Measurements from ENCODE around the gene DCTD.

The DCTD gene

DNA sequence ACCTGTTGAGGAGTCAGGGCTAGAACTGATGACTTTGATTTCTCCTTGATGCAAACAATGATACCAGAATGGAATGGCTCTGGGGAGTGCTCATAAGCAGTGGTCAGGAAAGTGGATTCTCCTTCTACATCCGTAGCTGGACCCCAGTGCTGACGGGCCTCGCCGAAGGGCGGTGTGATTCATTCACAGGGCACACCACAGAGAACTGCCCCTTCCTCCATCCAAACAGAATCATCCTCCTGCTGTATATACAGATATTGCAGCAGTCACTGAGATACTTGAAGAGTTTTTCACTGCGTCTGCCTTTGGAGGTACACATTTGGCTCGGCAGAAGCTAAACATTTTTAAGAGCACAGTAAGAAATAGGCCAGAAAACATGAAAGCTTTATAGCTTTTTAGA is 7.3 kb upstream of the DCTD start:
- Histone ChIP-seq H3K9me2 (replicated peaks; ENCODE audit: insufficient read depth, low read length) (no peaks in the 10 kb centered on the region), H3K79me2 (ENCODE audit: low read length) (no peaks in the 10 kb centered on the region), H3K4me1 (ENCODE audit: low read length) (peaks cover 6% of the 10 kb centered on the region), H2AFZ (ENCODE audit: low read length) (no peak overlapping the region), H4K20me1 (ENCODE audit: insufficient read depth, low read length) (no peaks in the 10 kb centered on the region), H3K4me2 (ENCODE audit: low read depth, low read length) (no peak overlapping the region), H3K9me3 (replicated peaks; ENCODE audit: insufficient read depth, low read length) (no peaks in the 10 kb centered on the region), H3K27me3 (replicated peaks; ENCODE audit: insufficient read depth, low read length) (no peaks in the 10 kb centered on the region), H3K27ac (ENCODE audit: low read length) (no peak overlapping the region), H3K36me3 (replicated peaks; ENCODE audit: insufficient read depth, low read length) (no peaks in the 10 kb centered on the region), H3K9ac (ENCODE audit: low read length) (no peak overlapping the region), H3K4me3 (ENCODE audit: low read length) (no peak overlapping the region), H3F3A (ENCODE audit: insufficient read depth, low read length) (no peaks in the 10 kb centered on the region)
- no peak for TF ChIP-seq EZH2 (optimal IDR thresholded peaks at IDR 0.05; ENCODE audit: low read depth, low read length)
- TF ChIP-seq, protein P1, sequence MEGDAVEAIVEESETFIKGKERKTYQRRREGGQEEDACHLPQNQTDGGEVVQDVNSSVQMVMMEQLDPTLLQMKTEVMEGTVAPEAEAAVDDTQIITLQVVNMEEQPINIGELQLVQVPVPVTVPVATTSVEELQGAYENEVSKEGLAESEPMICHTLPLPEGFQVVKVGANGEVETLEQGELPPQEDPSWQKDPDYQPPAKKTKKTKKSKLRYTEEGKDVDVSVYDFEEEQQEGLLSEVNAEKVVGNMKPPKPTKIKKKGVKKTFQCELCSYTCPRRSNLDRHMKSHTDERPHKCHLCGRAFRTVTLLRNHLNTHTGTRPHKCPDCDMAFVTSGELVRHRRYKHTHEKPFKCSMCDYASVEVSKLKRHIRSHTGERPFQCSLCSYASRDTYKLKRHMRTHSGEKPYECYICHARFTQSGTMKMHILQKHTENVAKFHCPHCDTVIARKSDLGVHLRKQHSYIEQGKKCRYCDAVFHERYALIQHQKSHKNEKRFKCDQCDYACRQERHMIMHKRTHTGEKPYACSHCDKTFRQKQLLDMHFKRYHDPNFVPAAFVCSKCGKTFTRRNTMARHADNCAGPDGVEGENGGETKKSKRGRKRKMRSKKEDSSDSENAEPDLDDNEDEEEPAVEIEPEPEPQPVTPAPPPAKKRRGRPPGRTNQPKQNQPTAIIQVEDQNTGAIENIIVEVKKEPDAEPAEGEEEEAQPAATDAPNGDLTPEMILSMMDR (IDR thresholded peaks at IDR 0.05; ENCODE audit: low read length) = no peak
- TF ChIP-seq EZH2phosphoT487 (IDR thresholded peaks at IDR 0.05; ENCODE audit: low read length) = no peak
- no peak for DNase-seq

- no peak overlapping the region for H3K4me3 ChIP-seq (ENCODE audit: low read length)
- H3K9me2 ChIP-seq (replicated peaks; ENCODE audit: insufficient read depth, low read length) = no peaks in the 10 kb centered on the region
- no peaks in the 10 kb centered on the region for H3K9me3 ChIP-seq (replicated peaks; ENCODE audit: insufficient read depth, low read length)
- TF ChIP-seq EZH2phosphoT487 (IDR thresholded peaks at IDR 0.05; ENCODE audit: low read length) (no peak), EZH2 (optimal IDR thresholded peaks at IDR 0.05; ENCODE audit: low read depth, low read length) (no peak)
- TF ChIP-seq, protein P1 (IDR thresholded peaks at IDR 0.05; ENCODE audit: low read length) = no peak
- H3K4me1 ChIP-seq (ENCODE audit: low read length) = peaks cover 13% of the 10 kb centered on the region
- H3K79me2 ChIP-seq (ENCODE audit: low read length) = no peaks in the 10 kb centered on the region
- H2AFZ ChIP-seq (ENCODE audit: low read length) = no peak overlapping the region
- peaks cover 5% of the 10 kb centered on the region for H3F3A ChIP-seq (ENCODE audit: insufficient read depth, low read length)
- DNase-seq = no peak
- no peak overlapping the region for H3K27ac ChIP-seq (ENCODE audit: low read length)
- no peaks in the 10 kb centered on the region for H4K20me1 ChIP-seq (ENCODE audit: insufficient read depth, low read length)
- H3K27me3 ChIP-seq (replicated peaks; ENCODE audit: insufficient read depth, low read length) = no peaks in the 10 kb centered on the region
- no peak overlapping the region for H3K4me2 ChIP-seq (ENCODE audit: low read depth, low read length)
- H3K36me3 ChIP-seq (replicated peaks; ENCODE audit: insufficient read depth, low read length) = no peaks in the 10 kb centered on the region
- no peak overlapping the region for H3K9ac ChIP-seq (ENCODE audit: low read length)
Observed at GRCh38 chr4:182923796-182924340, 6.7 kb upstream of the DCTD start.

DNA sequence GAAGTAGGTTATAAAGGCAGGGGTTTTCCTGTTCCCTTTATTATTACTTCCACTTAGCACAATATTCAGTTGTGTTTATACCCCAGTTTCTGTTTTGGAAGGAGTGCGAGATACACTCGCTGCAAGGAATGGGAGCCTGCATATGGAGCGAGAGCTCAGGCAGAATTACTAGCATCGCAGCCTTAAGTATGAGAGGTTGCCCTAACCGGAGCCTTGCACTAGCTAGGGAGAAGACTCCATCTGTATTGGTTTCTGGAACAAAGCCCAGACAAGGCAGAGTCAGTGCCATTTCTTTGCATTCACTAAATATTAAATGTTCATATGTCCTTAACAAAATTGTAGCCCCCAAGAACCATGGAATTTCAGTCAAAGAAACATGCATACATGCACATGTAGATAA is 6.2 kb upstream of the DCTD start:
- no peak overlapping the region for H2AFZ ChIP-seq (ENCODE audit: low read length)
- no peak overlapping the region for H3K9ac ChIP-seq (ENCODE audit: low read length)
- H3K27ac ChIP-seq (ENCODE audit: low read length) = no peak overlapping the region
- no peaks in the 10 kb centered on the region for H3K36me3 ChIP-seq (replicated peaks; ENCODE audit: insufficient read depth, low read length)
- peaks cover 10% of the 10 kb centered on the region for H3F3A ChIP-seq (ENCODE audit: insufficient read depth, low read length)
- no peaks in the 10 kb centered on the region for H3K9me3 ChIP-seq (replicated peaks; ENCODE audit: insufficient read depth, low read length)
- TF ChIP-seq EZH2phosphoT487 (IDR thresholded peaks at IDR 0.05; ENCODE audit: low read length) (no peak), EZH2 (optimal IDR thresholded peaks at IDR 0.05; ENCODE audit: low read depth, low read length) (no peak)
- TF ChIP-seq, protein P1 (IDR thresholded peaks at IDR 0.05; ENCODE audit: low read length) = no peak
- no peak overlapping the region for H3K4me3 ChIP-seq (ENCODE audit: low read length)
- no peaks in the 10 kb centered on the region for H4K20me1 ChIP-seq (ENCODE audit: insufficient read depth, low read length)
- no peak for DNase-seq
- H3K27me3 ChIP-seq (replicated peaks; ENCODE audit: insufficient read depth, low read length) = no peaks in the 10 kb centered on the region
- H3K4me2 ChIP-seq (ENCODE audit: low read depth, low read length) = no peak overlapping the region
- H3K79me2 ChIP-seq (ENCODE audit: low read length) = no peaks in the 10 kb centered on the region
- H3K4me1 ChIP-seq (ENCODE audit: low read length) = peaks cover 18% of the 10 kb centered on the region
- H3K9me2 ChIP-seq (replicated peaks; ENCODE audit: insufficient read depth, low read length) = no peaks in the 10 kb centered on the region

Measured in MM.1S (cell line).